ENCODE data around the gene CLDN34. TPM values are rescaled to one million over a fixed set of nuclear protein-coding genes. Genes with fewer than 3 reads are reported as not detected.
A peak's percentile ranks its signal among the peaks of the same experiment; 100 is the strongest.

The CLDN34 gene
- total and polyA plus RNA-seq, 2 of the 13 experiments (the other 11 are each of a cell fraction or from before 2014, with no cell fraction given) = not detected

DNA sequence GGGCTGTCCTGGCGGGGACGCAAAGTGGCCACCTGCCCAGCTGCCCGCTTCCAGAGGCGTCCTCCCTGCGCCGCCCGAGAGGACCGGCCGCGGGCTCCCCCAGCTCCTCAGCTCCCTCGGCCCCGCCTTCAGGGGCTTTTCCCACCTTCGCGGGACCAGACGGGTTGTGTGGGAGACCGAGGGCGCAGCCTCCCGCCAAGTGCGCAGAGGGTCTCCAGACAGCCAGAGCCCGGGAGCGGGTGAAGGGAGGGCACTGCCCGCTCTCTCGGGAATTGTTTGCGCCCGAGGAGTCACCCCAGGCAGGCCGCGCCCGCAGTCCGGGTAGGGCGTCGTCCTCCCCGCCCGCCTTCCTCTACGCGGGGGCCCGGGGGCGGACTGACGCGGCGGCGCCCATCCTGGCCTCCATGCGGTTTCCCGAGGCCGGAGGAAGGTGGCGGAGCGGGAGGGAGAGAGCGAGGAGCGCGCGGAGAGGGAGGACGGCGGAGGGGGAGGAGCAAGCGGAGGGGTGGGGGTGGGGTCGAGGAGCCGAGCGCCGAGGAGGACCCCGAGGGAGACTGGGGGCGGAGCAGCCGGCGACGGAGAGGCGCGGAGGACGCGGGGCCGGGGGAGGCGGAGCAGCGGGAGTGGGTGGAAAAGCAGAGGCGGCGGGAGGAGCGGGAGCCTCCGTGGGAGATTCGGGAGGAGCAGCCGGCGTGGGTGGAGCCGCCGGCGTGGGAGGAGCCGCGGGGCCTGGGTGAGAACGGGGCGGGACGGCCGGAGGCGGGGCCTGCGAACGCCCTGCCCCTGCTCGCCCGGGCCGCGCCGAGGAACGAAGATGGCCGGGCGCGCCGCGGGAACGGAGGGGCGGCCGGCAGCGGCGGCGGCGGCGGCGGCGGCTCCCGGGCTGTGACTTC lies 47.5 kb downstream of the CLDN34 start (continued):
- TF ChIP-seq, protein P1, sequence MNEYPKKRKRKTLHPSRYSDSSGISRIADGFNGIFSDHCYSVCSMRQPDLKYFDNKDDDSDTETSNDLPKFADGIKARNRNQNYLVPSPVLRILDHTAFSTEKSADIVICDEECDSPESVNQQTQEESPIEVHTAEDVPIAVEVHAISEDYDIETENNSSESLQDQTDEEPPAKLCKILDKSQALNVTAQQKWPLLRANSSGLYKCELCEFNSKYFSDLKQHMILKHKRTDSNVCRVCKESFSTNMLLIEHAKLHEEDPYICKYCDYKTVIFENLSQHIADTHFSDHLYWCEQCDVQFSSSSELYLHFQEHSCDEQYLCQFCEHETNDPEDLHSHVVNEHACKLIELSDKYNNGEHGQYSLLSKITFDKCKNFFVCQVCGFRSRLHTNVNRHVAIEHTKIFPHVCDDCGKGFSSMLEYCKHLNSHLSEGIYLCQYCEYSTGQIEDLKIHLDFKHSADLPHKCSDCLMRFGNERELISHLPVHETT (CRISPR knock-in tag; conservative IDR thresholded peaks at IDR 0.05) = no peak
- TF ChIP-seq ZBTB7A (CRISPR knock-in tag; IDR thresholded peaks at IDR 0.05) (no peak), CCAR2 (optimal IDR thresholded peaks at IDR 0.05; ENCODE audit: low read depth, low read length) (no peak), POLR2AphosphoS2 (IDR thresholded peaks at IDR 0.05; ENCODE audit: low read depth, low read length) (no peak), HNRNPK (IDR thresholded peaks at IDR 0.05; ENCODE audit: low read depth, low read length, poor library complexity, severe bottlenecking) (peak; percentile 73), EP300 (IDR thresholded peaks at IDR 0.05; ENCODE audit: low read depth in 2 of 2, low read length in 2 of 2) (no peak), EP300 (CRISPR knock-in tag; IDR thresholded peaks at IDR 0.05; ENCODE audit: borderline replicate concordance) (no peak), NR3C1 (CRISPR knock-in tag; IDR thresholded peaks at IDR 0.05) (no peak), YY1 (IDR thresholded peaks at IDR 0.05; ENCODE audit: insufficient read depth, insufficient replicate concordance, low read depth, low read length) (peak; percentile 74)
- TF ChIP-seq, protein P2, sequence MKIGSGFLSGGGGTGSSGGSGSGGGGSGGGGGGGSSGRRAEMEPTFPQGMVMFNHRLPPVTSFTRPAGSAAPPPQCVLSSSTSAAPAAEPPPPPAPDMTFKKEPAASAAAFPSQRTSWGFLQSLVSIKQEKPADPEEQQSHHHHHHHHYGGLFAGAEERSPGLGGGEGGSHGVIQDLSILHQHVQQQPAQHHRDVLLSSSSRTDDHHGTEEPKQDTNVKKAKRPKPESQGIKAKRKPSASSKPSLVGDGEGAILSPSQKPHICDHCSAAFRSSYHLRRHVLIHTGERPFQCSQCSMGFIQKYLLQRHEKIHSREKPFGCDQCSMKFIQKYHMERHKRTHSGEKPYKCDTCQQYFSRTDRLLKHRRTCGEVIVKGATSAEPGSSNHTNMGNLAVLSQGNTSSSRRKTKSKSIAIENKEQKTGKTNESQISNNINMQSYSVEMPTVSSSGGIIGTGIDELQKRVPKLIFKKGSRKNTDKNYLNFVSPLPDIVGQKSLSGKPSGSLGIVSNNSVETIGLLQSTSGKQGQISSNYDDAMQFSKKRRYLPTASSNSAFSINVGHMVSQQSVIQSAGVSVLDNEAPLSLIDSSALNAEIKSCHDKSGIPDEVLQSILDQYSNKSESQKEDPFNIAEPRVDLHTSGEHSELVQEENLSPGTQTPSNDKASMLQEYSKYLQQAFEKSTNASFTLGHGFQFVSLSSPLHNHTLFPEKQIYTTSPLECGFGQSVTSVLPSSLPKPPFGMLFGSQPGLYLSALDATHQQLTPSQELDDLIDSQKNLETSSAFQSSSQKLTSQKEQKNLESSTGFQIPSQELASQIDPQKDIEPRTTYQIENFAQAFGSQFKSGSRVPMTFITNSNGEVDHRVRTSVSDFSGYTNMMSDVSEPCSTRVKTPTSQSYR (CRISPR knock-in tag; IDR thresholded peaks at IDR 0.05; ENCODE audit: borderline replicate concordance) = peak; percentile 57; the same call in 1 of the 2 replicates
- TF ChIP-seq, protein P3, sequence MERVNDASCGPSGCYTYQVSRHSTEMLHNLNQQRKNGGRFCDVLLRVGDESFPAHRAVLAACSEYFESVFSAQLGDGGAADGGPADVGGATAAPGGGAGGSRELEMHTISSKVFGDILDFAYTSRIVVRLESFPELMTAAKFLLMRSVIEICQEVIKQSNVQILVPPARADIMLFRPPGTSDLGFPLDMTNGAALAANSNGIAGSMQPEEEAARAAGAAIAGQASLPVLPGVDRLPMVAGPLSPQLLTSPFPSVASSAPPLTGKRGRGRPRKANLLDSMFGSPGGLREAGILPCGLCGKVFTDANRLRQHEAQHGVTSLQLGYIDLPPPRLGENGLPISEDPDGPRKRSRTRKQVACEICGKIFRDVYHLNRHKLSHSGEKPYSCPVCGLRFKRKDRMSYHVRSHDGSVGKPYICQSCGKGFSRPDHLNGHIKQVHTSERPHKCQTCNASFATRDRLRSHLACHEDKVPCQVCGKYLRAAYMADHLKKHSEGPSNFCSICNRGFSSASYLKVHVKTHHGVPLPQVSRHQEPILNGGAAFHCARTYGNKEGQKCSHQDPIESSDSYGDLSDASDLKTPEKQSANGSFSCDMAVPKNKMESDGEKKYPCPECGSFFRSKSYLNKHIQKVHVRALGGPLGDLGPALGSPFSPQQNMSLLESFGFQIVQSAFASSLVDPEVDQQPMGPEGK (CRISPR knock-in tag; IDR thresholded peaks at IDR 0.05) = peak; percentile 79
- TF ChIP-seq, protein P4, sequence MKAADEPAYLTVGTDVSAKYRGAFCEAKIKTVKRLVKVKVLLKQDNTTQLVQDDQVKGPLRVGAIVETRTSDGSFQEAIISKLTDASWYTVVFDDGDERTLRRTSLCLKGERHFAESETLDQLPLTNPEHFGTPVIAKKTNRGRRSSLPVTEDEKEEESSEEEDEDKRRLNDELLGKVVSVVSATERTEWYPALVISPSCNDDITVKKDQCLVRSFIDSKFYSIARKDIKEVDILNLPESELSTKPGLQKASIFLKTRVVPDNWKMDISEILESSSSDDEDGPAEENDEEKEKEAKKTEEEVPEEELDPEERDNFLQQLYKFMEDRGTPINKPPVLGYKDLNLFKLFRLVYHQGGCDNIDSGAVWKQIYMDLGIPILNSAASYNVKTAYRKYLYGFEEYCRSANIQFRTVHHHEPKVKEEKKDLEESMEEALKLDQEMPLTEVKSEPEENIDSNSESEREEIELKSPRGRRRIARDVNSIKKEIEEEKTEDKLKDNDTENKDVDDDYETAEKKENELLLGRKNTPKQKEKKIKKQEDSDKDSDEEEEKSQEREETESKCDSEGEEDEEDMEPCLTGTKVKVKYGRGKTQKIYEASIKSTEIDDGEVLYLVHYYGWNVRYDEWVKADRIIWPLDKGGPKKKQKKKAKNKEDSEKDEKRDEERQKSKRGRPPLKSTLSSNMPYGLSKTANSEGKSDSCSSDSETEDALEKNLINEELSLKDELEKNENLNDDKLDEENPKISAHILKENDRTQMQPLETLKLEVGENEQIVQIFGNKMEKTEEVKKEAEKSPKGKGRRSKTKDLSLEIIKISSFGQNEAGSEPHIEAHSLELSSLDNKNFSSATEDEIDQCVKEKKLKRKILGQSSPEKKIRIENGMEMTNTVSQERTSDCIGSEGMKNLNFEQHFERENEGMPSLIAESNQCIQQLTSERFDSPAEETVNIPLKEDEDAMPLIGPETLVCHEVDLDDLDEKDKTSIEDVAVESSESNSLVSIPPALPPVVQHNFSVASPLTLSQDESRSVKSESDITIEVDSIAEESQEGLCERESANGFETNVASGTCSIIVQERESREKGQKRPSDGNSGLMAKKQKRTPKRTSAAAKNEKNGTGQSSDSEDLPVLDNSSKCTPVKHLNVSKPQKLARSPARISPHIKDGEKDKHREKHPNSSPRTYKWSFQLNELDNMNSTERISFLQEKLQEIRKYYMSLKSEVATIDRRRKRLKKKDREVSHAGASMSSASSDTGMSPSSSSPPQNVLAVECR (CRISPR knock-in tag; IDR thresholded peaks at IDR 0.05; ENCODE audit: borderline replicate concordance) = peak; percentile 47; the same call in 1 of the 2 replicates
- TF ChIP-seq, protein P5, sequence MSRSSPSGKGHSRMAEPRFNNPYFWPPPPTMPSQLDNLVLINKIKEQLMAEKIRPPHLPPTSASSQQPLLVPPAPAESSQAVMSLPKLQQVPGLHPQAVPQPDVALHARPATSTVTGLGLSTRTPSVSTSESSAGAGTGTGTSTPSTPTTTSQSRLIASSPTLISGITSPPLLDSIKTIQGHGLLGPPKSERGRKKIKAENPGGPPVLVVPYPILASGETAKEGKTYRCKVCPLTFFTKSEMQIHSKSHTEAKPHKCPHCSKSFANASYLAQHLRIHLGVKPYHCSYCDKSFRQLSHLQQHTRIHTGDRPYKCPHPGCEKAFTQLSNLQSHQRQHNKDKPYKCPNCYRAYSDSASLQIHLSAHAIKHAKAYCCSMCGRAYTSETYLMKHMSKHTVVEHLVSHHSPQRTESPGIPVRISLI (CRISPR knock-in tag; IDR thresholded peaks at IDR 0.05; ENCODE audit: borderline replicate concordance) = no peak
